Measurements from ENCODE around the gene UQCRFS1.
"Not testable (repeated sequence)": the region's sequence is repeated elsewhere in the genome, so short reads cannot be mapped to it uniquely, and the experiment has no call there.

UQCRFS1 gene

DNA sequence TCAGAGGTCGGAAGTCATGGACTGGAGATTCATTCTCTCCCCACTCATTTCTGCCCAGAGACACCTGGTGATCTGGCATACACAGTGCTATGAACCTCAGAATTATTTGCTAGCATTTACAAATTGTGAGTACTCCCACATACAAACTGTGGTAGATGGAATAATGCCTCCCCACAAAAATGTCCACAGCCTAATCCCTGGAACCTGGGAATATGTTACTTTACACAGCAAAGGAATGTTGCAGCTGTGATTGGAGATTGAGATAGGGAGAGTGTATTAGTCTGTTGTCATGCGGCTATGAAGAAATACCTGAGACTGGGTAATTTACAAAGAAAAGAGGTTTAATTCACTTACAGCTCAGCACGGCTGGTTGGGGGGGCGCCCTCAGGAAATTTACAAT is 3.1 kb upstream of the UQCRFS1 start:
- H3K27ac ChIP-seq = no peak overlapping the region
- no peak for DNase-seq (ENCODE audit: low read depth, low spot score)

DNA sequence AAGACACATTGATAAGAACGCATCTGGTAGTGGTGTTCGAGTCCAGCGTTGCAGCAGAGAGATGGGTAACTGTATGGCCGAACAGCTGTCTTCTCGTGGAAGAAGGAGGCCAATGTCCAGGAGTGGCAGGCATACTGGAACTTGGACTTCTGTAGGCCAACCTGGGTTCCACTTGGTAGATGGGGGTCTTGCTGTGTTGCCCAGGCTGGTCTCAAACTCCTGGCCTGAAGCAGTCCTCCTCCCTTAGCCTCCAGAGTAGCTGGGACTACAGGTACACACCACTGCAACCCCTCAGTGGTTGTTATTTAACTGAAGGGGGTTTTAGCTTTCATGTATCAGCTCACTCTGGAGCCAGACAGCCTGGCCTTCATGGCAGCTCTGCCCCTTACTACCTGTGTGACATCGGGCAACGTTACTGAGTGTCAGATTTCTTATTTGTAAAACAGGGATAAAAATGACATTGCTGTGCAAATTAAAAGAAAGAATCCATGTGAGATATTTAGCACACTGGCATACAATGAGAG is 2.4 kb upstream of the UQCRFS1 start:
- H3K27ac ChIP-seq = no peak overlapping the region
- DNase-seq (ENCODE audit: low read depth, low spot score) = no peak

DNA sequence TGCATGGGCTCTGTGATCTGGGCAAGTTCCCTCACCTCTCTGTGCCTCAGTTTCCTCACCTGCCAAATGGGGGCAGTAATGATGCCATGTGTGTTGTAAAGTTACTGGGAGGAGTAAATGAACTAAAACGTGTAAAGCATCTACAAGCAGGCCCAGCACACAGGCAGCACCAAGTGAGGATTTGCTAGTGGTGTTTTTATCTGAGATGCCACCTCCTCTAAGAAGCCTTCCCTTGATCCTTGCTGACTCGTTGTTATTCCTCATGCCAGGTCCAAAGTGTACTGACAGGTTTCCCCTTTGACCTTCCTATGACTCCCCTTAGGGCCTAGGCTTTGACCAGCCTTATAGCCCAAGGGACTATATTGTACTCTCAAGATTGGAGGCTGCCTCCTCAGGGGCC is 1.5 kb upstream of the UQCRFS1 start:
- DNase-seq (ENCODE audit: low read depth, low spot score) = no peak
- no peak overlapping the region for H3K27ac ChIP-seq

DNA sequence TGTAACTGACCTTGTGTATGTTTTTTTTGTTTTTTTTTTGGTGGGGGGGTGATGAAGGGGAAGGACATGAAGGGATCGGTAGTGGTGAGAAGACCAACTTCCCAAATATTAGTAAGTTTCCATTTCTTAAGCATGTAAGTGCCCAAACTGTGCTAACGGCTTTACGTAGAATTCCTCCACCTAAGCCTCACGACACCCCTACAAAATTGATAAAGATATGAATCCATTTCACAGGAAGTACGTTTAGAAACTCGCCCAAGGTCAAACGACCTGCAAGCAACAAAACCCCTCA is 649 bp downstream of the UQCRFS1 start:
- H3K27ac ChIP-seq = peak overlapping the region; percentile 69
- DNase-seq (ENCODE audit: low read depth, low spot score) = no peak

DNA sequence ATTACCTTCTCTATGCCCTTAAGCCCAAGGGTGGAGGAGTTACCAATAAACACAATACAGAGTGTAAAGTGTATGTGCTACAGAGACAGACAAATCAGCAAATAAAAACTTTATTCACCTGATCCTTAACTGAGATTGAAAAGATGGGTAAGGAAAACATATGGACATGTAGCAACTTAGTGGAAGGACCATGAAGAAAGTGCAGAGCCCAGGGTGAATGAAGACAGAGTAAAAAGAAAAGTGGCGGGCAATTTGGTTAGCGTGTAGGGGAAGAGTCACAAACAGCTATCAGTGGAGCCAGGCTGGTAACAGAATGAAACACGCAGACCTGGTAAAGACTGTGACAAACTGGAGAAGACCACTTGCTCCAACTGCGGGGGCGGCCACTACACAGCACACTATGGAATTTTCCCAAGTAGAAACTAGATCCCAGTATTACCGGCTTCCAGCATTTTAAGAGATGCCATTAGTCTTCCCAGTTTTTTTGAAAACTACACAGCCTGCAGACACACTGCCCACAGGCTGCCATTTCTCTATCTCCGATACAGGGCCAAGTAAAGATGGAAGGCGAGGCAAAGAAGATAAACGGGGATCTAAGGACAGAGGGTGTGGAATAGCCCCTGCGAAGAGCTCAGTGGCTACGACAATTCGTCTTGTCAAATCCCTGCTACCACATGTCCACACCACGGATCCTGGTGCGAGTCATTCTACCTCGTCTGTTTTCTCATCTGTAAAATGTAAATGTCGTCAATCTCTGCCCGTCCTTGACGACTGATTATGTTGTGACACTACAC is 1.2 kb downstream of the UQCRFS1 start:
- DNase-seq (ENCODE audit: low read depth, low spot score) = no peak
- H3K27ac ChIP-seq = peak overlapping the region; percentile 69

DNA sequence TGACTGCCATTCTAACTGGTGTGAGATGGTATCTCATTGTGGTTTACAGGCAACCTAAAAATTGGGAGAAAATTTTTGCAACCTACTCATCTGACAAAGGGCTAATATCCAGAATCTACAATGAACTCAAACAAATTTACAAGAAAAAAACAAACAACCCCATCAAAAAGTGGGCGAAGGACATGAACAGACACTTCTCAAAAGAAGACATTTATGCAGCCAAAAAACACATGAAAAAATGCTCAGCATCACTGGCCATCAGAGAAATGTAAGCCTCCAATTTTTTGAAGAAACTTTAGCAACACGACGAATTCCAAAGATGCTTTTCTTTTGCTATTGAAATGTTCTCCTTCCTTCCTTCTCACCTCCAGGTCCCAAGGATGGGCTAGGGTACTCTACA is 1.9 kb downstream of the UQCRFS1 start:
- DNase-seq (ENCODE audit: low read depth, low spot score); H3K27ac ChIP-seq: not testable (repeated sequence)

DNA sequence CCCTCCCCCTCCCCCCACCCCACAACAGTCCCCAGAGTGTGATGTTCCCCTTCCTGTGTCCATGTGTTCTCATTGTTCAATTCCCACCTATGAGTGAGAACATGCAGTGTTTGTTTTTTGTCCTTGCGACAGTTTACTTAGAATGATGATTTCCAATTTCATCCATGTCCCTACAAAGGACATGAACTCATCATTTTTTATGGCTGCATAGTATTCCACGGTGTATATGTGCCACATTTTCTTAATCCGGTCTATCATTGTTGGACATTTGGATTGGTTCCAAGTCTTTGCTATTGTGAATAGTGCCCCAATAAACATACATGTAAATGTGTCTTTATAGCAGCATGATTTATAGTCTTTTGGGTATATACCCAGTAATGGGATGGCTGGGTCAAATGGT is 2.4 kb downstream of the UQCRFS1 start:
- not testable (repeated sequence) for H3K27ac ChIP-seq; DNase-seq (ENCODE audit: low read depth, low spot score)

DNA sequence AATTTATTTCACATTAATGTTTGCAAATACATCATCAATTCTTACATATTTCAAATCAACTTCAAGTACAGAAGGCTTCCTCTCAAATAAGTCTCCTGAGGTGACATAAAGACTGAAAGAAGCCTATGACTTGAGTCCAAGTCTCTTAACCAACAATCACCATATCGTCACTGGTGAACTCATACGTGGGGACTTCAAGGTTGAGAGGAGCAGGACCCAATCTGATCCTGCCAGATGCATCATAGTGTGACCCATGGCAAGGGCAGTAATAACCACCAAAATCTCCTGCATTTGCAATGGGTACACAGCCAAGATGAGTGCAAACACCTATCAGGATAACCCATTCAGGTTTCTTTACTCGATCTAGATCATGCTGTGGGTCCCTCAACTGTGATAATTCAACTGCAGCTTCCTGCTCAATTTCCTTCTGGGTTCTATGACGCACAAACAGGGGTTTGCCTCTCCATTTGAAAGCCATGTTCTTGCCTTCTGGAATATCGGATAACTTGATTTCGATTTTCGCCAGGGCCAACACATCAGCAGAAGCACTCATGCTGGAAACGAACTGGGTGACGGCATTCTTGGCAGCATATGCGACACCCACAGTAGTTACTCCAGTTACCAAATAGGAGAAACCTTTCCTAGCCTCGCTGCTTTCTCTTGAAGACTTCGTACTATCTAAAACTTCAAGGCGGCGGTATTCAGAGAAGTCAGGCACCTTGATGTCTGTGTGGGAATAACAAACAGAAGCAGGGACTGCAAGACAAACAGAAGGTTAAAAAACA is 5.4 kb downstream of the UQCRFS1 start:
- DNase-seq (ENCODE audit: low read depth, low spot score); H3K27ac ChIP-seq: not testable (repeated sequence)

DNA sequence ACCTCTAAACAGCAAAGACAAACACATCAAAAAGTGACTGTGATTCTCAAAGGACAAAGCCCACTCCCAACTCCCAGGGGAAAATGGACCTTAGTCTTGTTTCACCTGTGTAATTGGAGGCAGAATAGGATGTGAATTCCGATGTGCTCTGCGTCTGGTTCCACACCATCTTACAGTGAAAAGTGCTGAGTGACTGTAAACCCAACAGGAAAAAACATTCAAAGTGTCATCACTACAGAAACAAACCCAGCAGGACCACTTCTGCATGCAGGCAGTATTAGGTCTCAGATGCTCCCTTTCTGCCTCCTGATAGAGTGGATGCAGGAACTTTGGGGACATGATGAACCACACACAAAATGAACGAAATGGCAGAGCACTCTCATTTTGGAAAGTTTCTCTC is 6.5 kb downstream of the UQCRFS1 start:
- H3K27ac ChIP-seq = no peak overlapping the region
- DNase-seq (ENCODE audit: low read depth, low spot score) = no peak

DNA sequence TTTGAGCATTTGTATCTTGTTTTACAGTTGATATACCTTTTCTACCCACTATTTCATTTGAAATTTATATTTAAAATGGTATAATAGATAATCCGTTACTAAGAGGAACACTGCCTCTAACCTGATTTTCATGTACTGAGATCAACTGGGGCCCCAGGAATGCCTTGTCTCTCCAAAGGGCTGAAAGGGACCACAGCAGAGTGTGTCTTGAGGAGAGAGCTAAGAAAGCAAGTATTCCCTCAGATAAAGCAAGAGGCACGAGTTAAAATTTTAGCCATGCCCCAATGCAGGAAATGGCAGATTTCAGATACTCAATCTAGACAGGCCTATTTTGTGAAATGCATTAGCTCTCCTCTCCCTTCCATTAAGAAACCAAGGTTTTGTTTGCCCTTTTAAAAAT is 10.7 kb downstream of the UQCRFS1 start:
- DNase-seq (ENCODE audit: low read depth, low spot score) = no peak
- H3K27ac ChIP-seq = no peak overlapping the region

DNA sequence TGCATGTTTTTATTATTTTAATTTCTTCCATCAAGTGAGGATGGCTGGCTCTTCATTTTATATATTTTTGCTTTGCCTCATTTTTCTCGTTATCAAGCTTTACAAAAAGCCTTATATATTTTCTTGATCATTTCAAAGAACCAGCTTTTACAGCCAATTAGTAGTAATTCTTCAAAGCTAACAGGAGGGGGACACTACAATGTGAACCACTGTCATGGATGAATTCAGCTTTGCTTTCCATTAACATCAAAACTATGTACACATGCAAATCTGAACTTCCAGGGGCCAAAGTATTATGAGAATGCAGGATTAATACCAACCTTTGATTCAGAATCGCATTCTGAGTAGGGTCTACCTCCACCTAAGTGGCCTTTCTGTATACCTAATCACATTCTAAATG is 11.1 kb downstream of the UQCRFS1 start:
- no peak for DNase-seq (ENCODE audit: low read depth, low spot score)
- H3K27ac ChIP-seq = no peak overlapping the region

DNA sequence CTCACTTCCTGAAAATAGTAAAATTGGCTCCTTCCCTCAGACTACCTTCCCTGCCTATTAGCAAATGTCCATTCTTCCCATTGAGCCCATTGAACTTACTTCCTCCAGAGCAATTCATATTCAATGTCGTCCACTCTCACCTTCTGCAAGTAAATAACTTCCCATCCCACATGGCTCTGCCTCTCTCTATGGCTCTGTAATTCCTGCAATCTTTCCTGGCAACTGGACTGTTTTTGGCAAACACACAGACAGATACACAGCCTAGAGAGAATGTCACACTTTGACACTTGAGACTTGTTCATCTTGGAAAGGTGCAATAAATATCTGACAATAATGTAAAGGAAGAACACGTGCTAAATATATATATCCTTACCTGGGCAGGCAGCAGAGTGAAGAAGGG is 18.3 kb downstream of the UQCRFS1 start:
- no peak for DNase-seq (ENCODE audit: low read depth, low spot score)
- no peak overlapping the region for H3K27ac ChIP-seq

DNA sequence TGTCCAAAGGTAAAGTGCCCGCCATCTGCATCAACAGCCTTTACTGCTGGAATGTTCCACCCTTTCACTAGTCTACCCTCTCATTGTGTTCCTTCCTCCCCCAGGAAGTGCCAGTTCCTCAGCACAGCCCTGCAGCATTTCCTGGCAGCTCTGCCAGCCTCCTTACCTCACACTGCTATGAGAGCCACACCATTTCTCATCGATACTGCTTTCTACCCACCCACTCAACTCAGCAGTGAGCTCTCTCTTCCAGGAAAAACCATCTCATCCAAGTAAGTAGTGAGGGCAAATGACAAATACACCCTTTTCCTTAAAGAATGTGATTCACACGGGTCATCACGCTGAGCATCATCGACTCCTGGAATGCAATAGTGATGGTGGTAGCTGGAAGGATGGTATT is 19.8 kb downstream of the UQCRFS1 start:
- DNase-seq (ENCODE audit: low read depth, low spot score) = no peak
- no peak overlapping the region for H3K27ac ChIP-seq

DNA sequence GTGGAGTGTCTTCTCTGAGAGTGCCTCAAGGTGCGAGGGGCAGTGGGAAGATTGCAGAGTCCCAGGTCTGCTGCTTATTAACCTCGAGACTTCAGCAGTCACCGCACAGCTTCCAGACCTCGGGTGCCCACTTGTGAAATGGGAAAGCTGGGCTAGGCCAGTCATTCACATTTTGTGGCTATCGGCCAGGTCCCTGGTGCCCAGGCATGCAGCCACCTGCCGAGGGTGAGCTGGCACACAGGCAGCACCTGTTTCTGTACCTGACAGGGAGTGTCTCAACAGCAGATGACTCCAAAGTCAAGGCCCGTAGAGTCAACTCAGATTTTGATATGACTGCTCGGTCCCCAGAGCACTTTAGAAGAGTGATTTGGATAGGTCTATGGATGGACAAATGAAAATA is 21.9 kb downstream of the UQCRFS1 start:
- peak; percentile 29 for DNase-seq (ENCODE audit: low read depth, low spot score)

DNA sequence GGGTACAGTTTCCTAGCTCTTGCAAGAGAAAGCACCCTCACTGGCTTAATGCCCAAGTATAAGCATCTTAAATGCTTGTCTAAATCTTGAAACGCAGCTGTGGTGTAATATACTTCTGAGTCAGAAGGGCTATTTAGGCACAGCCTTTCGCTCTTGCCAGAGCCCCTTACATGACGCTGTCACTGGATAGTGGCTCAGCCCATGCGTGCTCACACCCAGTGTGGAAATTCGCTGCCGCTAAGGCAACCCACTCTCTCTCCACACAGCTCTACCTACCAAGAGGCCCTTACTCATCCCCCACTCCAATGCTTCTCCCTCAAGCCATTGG is 24.0 kb downstream of the UQCRFS1 start:
- DNase-seq (ENCODE audit: low read depth, low spot score) = no peak

More for the DNA sequence above, 21.9 kb downstream of the UQCRFS1 start:
- no peak overlapping the region for H3K27ac ChIP-seq

DNA sequence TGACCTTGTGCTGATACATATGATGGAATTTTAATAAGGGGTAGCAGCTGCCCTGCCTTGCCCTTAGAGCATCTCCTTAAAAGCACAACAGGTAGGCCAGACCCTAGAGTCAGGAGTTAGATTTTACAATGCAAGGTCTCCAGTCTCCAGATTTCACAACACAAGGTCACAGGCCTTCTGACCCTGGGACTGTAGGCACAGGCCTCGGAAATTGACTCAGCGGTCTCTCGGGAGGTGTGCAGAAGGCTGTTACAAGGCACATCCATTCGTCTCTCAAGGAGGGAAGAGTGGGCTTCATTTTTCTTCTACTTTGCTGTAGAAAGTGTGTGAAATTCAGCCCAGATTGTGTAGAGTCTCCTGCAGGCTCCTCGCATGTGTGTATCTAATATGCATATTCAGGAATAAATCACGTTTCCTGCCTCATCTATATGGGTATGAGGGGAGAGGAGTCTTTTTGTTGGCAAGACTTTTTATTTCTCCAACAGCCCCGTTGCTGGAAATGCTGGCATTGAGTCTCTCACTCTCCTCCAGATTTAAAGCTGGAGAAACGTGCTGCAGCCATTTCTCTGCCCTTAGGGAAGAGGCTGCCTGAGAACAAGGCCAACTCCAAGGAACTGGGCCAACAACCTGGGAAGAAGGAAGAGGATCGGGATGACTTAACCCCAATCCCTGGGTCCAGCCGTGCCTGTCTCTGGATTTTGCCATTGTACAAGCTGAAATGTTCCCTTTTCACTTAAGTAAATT is 24.5 kb downstream of the UQCRFS1 start:
- H3K27ac ChIP-seq = no peak overlapping the region
- DNase-seq (ENCODE audit: low read depth, low spot score) = no peak

More for the DNA sequence above, 24.0 kb downstream of the UQCRFS1 start:
- no peak overlapping the region for H3K27ac ChIP-seq

DNA sequence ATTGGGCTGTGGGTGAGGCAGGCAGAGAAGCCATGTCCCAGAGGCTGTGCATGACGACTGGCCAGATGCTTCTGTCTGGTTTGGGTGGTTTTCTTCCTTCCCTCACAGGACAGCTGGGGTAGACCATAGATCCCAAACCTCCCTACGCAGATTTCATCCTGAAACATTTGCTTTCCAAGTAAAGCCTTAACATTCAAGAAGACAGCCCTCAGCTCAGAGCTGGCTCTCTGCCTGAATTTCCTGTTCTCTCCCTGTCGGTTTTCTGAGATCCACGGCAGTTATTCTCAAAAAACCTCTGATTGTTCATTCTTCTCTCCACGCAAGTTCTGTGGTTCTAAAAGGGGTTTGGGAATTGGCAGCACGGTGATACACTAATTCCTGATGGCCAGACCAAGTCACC is 25.3 kb downstream of the UQCRFS1 start:
- no peak for DNase-seq (ENCODE audit: low read depth, low spot score)

DNA sequence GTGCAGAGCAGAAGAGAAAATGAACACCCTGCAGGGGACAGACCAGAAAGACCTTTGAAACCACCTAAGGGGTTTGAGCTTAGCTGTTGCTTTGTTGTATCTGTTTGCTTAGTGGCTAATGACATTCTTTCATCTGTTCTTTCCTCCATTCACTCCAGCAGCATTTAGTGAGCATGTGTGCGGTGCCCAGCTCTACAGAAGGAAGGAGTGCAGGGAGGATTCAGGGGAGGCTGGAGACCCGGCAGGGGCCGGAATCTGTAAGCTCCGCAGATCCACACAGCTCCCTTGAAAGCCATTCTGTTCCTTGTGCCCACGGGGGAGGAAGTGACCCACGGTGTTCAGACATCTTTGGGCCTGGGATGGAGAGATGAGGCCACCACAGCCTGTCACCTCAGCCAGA is 27.5 kb downstream of the UQCRFS1 start:
- no peak overlapping the region for H3K27ac ChIP-seq
- no peak for DNase-seq (ENCODE audit: low read depth, low spot score)

More for the DNA sequence above, 25.3 kb downstream of the UQCRFS1 start:
- H3K27ac ChIP-seq = no peak overlapping the region

DNA sequence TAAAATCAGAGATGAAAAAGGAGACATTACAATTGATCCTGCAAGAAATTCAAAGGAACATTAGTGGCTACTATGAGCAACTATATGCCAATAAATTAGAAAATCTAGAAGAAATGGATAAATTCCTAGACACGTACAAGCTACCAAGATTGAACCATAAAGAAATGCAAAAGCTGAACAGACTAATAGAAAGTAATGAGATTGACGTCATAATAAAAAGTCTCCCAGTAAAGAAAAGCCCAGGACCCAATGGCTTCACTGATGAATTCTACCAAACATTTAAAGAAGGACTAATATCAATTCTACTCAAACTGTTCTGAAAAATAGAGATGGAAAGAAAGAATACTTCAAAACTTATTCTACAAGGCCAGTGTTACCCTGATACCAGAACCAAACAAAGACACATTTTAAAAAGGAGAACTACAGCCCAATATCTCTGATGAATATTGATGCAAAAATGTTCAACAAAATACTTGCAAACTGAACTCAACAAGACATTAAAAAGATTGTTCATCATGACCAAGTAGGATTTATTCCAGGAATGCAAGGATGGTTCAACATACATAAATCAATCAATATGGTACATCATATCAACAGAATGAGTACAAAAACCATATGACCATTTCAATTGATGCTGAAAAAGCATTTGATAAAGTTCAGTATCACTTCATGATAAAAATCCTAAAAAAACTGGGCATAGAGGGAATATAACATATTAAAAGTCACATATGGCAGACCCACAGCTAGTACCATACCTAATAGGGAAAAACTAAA is 35.8 kb downstream of the UQCRFS1 start:
- H3K27ac ChIP-seq = no peak overlapping the region
- no peak for DNase-seq (ENCODE audit: low read depth, low spot score)

DNA sequence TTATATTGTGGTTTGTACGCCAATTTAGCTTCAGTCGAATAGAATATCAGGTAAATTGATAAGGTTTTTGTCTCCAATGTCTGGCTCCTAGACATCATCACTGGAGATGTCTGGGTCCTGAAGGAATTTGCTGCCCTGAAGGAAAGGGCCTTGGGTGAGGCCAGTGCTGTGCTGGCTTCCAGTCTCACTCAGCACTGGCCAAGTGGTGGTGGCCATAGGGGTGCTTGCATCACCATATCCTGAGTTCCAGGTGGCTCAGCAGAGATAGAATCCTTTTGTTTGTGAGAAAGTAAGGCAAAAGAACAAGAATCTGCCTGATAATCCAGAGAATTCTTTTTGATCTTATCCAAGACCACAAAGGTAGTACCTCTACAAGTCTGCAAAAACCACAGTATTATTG is 39.1 kb downstream of the UQCRFS1 start:
- no peak for DNase-seq (ENCODE audit: low read depth, low spot score)
- H3K27ac ChIP-seq = no peak overlapping the region

Data from epithelial cell of prostate (primary cell).